Stomach (tissue), 4 donors: ENCODE measurements around the gene CEACAM1.

Source experiments
- CTCF ChIP-seq, 7 experiments: fragments of 450-650 bp in 4 of 7; fragments of 200-600 bp in 3 of 7; sonication (generic) in 3 of 7; IDR thresholded peaks; one replicate each; pipeline ENCODE4 v1.5.1; 2016 to 2019; ENCODE audit warnings: antibody characterized with exemption in 7 of 7, control low read depth in 2 of 7, mild to moderate bottlenecking in 1 of 7
- POLR2A ChIP-seq, 4 donors: fragments of 450-650 bp; IDR thresholded peaks; one replicate each; pipeline ENCODE4 v1.6.1; 2016; ENCODE audit warnings: antibody characterized with exemption in 4 of 4, control low read depth in 2 of 4, mild to moderate bottlenecking in 1 of 4, moderate library complexity in 1 of 4

GRCh38 chr19:42561512-42561911 lies 33.2 kb upstream of the CEACAM1 start:
- TF ChIP-seq CTCF (IDR thresholded peaks at IDR 0.05) (no peak), POLR2A (IDR thresholded peaks at IDR 0.05) (no peak)
